Peyer's patch (tissue), 4 donors: Measurements from ENCODE around the gene SH3BGR. TPM values are rescaled to one million over a fixed set of nuclear protein-coding genes. Genes with fewer than 3 reads are reported as not detected.

Experiments used
- DNase-seq, 3 donors: peaks; one replicate each; pipeline ENCODE4 v3.0.0-alpha.2; 2017 to 2019
- H3K27ac ChIP-seq, 4 donors: fragments of 200-600 bp; sonication (generic); one replicate each; pipeline ENCODE4 v1.5.1; 2016 to 2019
- H3K27me3 ChIP-seq, 2 donors: fragments of 200-600 bp; sonication (generic); one replicate each; pipeline ENCODE4 v1.5.1; 2019
- H3K36me3 ChIP-seq, 3 donors: fragments of 200-600 bp; sonication (generic); one replicate each; pipeline ENCODE4 v1.5.1; 2016 to 2019
- H3K4me1 ChIP-seq, 4 donors: fragments of 200-600 bp; sonication (generic); one replicate each; pipeline ENCODE4 v1.5.1; 2016 to 2019
- H3K4me3 ChIP-seq, 4 donors: fragments of 200-600 bp; sonication (generic); 1 replicate in 3 of 4; 2 replicates in 1 of 4; pipeline ENCODE4 v1.5.1; 2016 to 2019; ENCODE audit warnings: mild to moderate bottlenecking in 1 of 4
- H3K9me3 ChIP-seq, 4 donors: fragments of 200-600 bp; sonication (generic); one replicate each; pipeline ENCODE4 v1.5.1; 2016 to 2019; ENCODE audit warnings: mild to moderate bottlenecking in 1 of 4
- CTCF ChIP-seq, 6 experiments: fragments of 450-650 bp in 4 of 6; fragments of 200-600 bp in 2 of 6; sonication (generic) in 1 of 6; IDR thresholded peaks; one replicate each; pipeline ENCODE4 v1.5.1; 2017 to 2019; ENCODE audit warnings: antibody characterized with exemption in 6 of 6, mild to moderate bottlenecking in 3 of 6, moderate library complexity in 1 of 6
- POLR2A ChIP-seq, 2 donors: fragments of 450-650 bp; IDR thresholded peaks; one replicate each; pipeline ENCODE4 v1.5.1; 2017; ENCODE audit warnings: antibody characterized with exemption in 2 of 2, mild to moderate bottlenecking in 2 of 2, moderate library complexity in 2 of 2
- total RNA-seq, 4 donors: library from RNA; depleted of rRNA; stranded (reverse); fragments of >200 nt; gene quantifications; one replicate each; pipeline ENCODE4 v1.1.0, GENCODE V29; 2016

SH3BGR gene
- total RNA-seq, 4 donors from 2014 or later: 2.6 TPM; not detected in 3

- TF ChIP-seq CTCF (IDR thresholded peaks at IDR 0.05) (no peak), POLR2A (IDR thresholded peaks at IDR 0.05) (no peak)
- Histone ChIP-seq H3K9me3 (no peaks in the 10 kb centered on the region), H3K4me3 (no peak overlapping the region), H3K27me3 (no peaks in the 10 kb centered on the region), H3K36me3 (no peaks in the 10 kb centered on the region), H3K27ac (no peak overlapping the region), H3K4me1 (no peaks in the 10 kb centered on the region)
- DNase-seq: no peak
These were observed 52.5 kb downstream of the SH3BGR start for GRCh38 chr21:39504230-39504629.

- H3K4me1 ChIP-seq: no peaks in the 10 kb centered on the region
- no peak overlapping the region for H3K4me3 ChIP-seq
- no peak for TF ChIP-seq POLR2A (IDR thresholded peaks at IDR 0.05)
- no peak for TF ChIP-seq CTCF (IDR thresholded peaks at IDR 0.05)
- no peak for DNase-seq
- H3K27me3 ChIP-seq: no peaks in the 10 kb centered on the region
- H3K9me3 ChIP-seq: no peaks in the 10 kb centered on the region
- H3K27ac ChIP-seq: no peak overlapping the region
- H3K36me3 ChIP-seq: no peaks in the 10 kb centered on the region
These were observed 58.5 kb downstream of the SH3BGR start for GRCh38 chr21:39510240-39510639.

- H3K4me3 ChIP-seq: no peak overlapping the region
- no peak overlapping the region for H3K27ac ChIP-seq
- H3K36me3 ChIP-seq: no peaks in the 10 kb centered on the region
- TF ChIP-seq CTCF (IDR thresholded peaks at IDR 0.05): no peak
- no peak for TF ChIP-seq POLR2A (IDR thresholded peaks at IDR 0.05)
- H3K9me3 ChIP-seq: no peaks in the 10 kb centered on the region
- H3K27me3 ChIP-seq: no peaks in the 10 kb centered on the region
- no peaks in the 10 kb centered on the region for H3K4me1 ChIP-seq
- DNase-seq: no peak
These were observed 59.3 kb downstream of the SH3BGR start for GRCh38 chr21:39511102-39511501.

GRCh38 chr21:39513735-39514134 is 62.0 kb downstream of the SH3BGR start:
- Histone ChIP-seq H3K27ac (no peak overlapping the region), H3K4me3 (no peak overlapping the region), H3K36me3 (no peaks in the 10 kb centered on the region), H3K4me1 (no peaks in the 10 kb centered on the region), H3K27me3 (no peaks in the 10 kb centered on the region), H3K9me3 (no peaks in the 10 kb centered on the region)
- DNase-seq: no peak
- no peak for TF ChIP-seq CTCF (IDR thresholded peaks at IDR 0.05)
- TF ChIP-seq POLR2A (IDR thresholded peaks at IDR 0.05): no peak

DNA sequence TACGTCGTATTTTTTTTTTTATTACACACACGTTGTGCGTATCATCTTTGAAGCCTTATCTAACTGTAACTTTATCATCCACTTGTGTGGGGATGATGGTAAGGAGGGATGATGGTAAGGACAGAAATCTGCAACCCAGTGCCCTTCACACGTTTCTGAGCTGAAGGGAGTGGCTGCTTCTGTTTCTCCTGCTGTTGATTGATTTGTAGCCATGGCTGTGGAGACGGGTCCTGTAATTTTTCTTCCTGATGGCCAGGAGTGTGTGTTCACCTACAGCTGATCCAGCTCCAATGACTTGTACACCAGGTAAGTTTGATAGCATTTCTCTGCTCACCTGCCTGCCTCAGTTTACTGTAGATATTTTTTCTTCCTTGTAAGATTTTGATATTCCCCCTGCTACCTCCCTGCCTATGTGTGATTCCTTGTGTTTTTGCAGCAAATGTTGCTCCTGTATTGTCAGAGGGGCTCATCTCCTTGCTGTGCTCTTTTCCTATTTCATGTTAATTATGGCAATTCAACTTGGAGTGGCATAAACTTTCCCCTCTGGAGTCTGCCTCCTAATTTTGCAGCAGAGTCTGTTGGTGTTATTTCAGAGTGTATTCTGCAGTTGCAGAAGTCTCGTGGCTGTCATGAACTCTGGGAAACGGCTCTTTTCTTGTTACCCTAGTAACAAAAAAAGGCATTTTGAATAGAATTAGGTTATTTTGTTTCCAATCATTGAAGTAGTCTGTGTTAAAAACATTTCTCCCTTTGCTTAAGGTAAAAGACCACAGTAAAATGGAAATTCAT is 64.1 kb downstream of the SH3BGR start:
- Histone ChIP-seq H3K27ac (no peak overlapping the region), H3K4me3 (no peak overlapping the region), H3K27me3 (no peaks in the 10 kb centered on the region), H3K4me1 (no peaks in the 10 kb centered on the region), H3K9me3 (no peaks in the 10 kb centered on the region), H3K36me3 (no peaks in the 10 kb centered on the region)
- DNase-seq: no peak
- TF ChIP-seq CTCF (IDR thresholded peaks at IDR 0.05) (no peak), POLR2A (IDR thresholded peaks at IDR 0.05) (no peak)
